ENCODE data around the gene C3orf49. TPM values are rescaled to one million over a fixed set of nuclear protein-coding genes. Genes with fewer than 3 reads are reported as not detected.

Gene C3orf49
- total and polyA plus RNA-seq, 9 of the 15 experiments (the other 6 are each of a cell fraction or from before 2014, with no cell fraction given), result not detected

DNA sequence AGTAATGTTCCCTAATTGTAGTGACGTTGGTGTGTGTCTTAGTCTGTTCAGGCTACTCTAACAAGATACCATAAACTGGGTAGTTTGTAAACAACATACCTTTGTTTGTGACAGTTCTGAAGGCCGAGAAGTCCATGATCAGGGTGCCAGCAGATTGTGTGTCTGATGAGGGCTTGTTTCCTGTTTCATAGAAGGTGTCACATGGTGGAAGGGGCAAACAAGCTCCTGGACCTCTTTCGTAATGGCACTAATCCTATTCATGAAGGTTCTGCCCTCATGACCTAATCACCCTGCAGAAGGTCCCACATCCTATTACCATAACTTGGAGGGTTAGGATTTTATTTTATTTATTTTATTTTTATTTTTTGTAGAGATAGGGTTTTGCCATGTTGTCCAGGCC is 55.7 kb downstream of the C3orf49 start:
- H3K36me3 ChIP-seq (ENCODE audit: control insufficient read depth, insufficient read depth, low read length), result no peaks in the 10 kb centered on the region
- H3K9ac ChIP-seq (ENCODE audit: insufficient read depth in 1 of 2, low read depth in 2 of 2, low read length in 2 of 2), result no peak overlapping the region
- POLR2A ChIA-PET, result interaction anchor here (1.1 to 1.5 kb wide), 2 partner anchors 10 to 16 kb away, joined by 3 read pairs; no protein-coding TSS in a partner anchor
- no peaks in the 10 kb centered on the region for H3K9me3 ChIP-seq (replicated peaks; ENCODE audit: control insufficient read depth, insufficient read depth, low read depth, low read length)
- H3K4me3 ChIP-seq, result no peak overlapping the region
- in situ Hi-C loops (cut with MboI) (no loop called here), intact Hi-C loops (cut with micrococcal nuclease) (no loop called here)
- no peak overlapping the region for H3K4me2 ChIP-seq (ENCODE audit: insufficient read depth, low read length)
- H2AFZ ChIP-seq (ENCODE audit: low read depth, low read length), result no peak overlapping the region
- peaks cover 73% of the 10 kb centered on the region for H3K79me2 ChIP-seq (ENCODE audit: control insufficient read depth, insufficient read depth, low read length)
- FAIRE-seq (no peak), DNase-seq (ENCODE audit: extremely low read depth in 1 of 4, low spot score in 3 of 4) (no peak), ATAC-seq (no peak)
- WGBS (ENCODE audit: insufficient coverage, low coverage, missing lambda C conversion rate), result 94% methylated on average over 3 of the region's 3 CpGs
- no peaks in the 10 kb centered on the region for H3K9me1 ChIP-seq (ENCODE audit: control insufficient read depth, insufficient read depth, low read length)
- BruUV-seq (replicated peaks), result no TSS peak
- CTCF ChIA-PET (ENCODE audit: low intra/inter-chr PET ratio), result no interaction called here
- no peak overlapping the region for H3K27ac ChIP-seq (ENCODE audit: extremely low read depth, low read depth, low read length)
- H4K20me1 ChIP-seq (replicated peaks; ENCODE audit: control insufficient read depth, insufficient read depth, low read length), result peaks cover 6% of the 10 kb centered on the region; the same call in 1 of the 2 replicates
- H3K27me3 ChIP-seq (ENCODE audit: control insufficient read depth in 2 of 2, insufficient read depth in 2 of 2, low read length in 2 of 2), result no peaks in the 10 kb centered on the region
- no peak for TF ChIP-seq MAFF (IDR thresholded peaks at IDR 0.05; ENCODE audit: low read length)
- TF ChIP-seq, protein P1, sequence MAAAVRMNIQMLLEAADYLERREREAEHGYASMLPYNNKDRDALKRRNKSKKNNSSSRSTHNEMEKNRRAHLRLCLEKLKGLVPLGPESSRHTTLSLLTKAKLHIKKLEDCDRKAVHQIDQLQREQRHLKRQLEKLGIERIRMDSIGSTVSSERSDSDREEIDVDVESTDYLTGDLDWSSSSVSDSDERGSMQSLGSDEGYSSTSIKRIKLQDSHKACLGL (CRISPR knock-in tag; IDR thresholded peaks at IDR 0.05; ENCODE audit: borderline replicate concordance, poor library complexity, severe bottlenecking), result no peak
- TF ChIP-seq GTF2F1 (IDR thresholded peaks at IDR 0.05; ENCODE audit: low read depth, low read length), result no peak
- no peak for TF ChIP-seq ZBTB9 (CRISPR knock-in tag; IDR thresholded peaks at IDR 0.05)
- no peaks in the 10 kb centered on the region for H3K4me1 ChIP-seq (replicated peaks in 1 of 2; ENCODE audit: control insufficient read depth in 2 of 2, insufficient read depth in 2 of 2, low read length in 2 of 2)

Measured in K562 (cell line).